Measurements from ENCODE around the gene DLG2.

- TF ChIP-seq CTCF (IDR thresholded peaks at IDR 0.05; ENCODE audit: low read depth, low read length, missing input control) (no peak), GABPA (IDR thresholded peaks at IDR 0.05 in 1 of 2, conservative IDR thresholded peaks at IDR 0.05 in 1 of 2) (no peak), REST (IDR thresholded peaks at IDR 0.05) (no peak), ATF3 (IDR thresholded peaks at IDR 0.05) (no peak), FOXA1 (IDR thresholded peaks at IDR 0.05) (no peak), TAF1 (conservative IDR thresholded peaks at IDR 0.05) (no peak), YY1 (IDR thresholded peaks at IDR 0.05) (no peak), FOXA2 (IDR thresholded peaks at IDR 0.05) (no peak), EGR1 (IDR thresholded peaks at IDR 0.05; ENCODE audit: low read depth in 2 of 2) (no peak), RAD21 (IDR thresholded peaks at IDR 0.05) (no peak), NR2F2 (IDR thresholded peaks at IDR 0.05) (no peak)
Observed at GRCh38 chr11:83643115-83643514, 1984.0 kb downstream of the DLG2 start.
